ENCODE data around the gene WDCP.
"Not testable (repeated sequence)": the region's sequence is repeated elsewhere in the genome, so short reads cannot be mapped to it uniquely, and the experiment has no call there.

The WDCP gene

GRCh38 chr2:24046930-24047702 lies at the start of gene WDCP:
Gene WDCP (minus strand): TSS chr2:24047391. CDS start chr2:24039494, 7,897 bp downstream.
- DNase-seq (ENCODE audit: low spot score), result peak; percentile 94

- not testable (repeated sequence) for DNase-seq (ENCODE audit: low spot score)
Measured at GRCh38 chr2:24095171-24095677, 48.0 kb upstream of the WDCP start.

GRCh38 chr2:24093270-24093669 lies 46.1 kb upstream of the WDCP start:
- DNase-seq (ENCODE audit: low spot score), result not testable (repeated sequence)

- no peak for DNase-seq (ENCODE audit: low spot score)
Measured at GRCh38 chr2:24088821-24089359, 41.7 kb upstream of the WDCP start.

GRCh38 chr2:24087032-24087431 lies 39.8 kb upstream of the WDCP start:
- DNase-seq (ENCODE audit: low spot score), result no peak

GRCh38 chr2:24086241-24086640 lies 39.0 kb upstream of the WDCP start:
- DNase-seq (ENCODE audit: low spot score), result no peak

GRCh38 chr2:24085200-24085489 lies 38.0 kb upstream of the WDCP start:
- no peak for DNase-seq (ENCODE audit: low spot score)

GRCh38 chr2:24084386-24085199 lies 37.4 kb upstream of the WDCP start, which contains the start of gene TP53I3:
Gene TP53I3 (minus strand): TSS chr2:24084834. CDS start chr2:24084326, 508 bp downstream.
- peak; percentile 73 for DNase-seq (ENCODE audit: low spot score)

GRCh38 chr2:24083567-24084385 lies 36.6 kb upstream of the WDCP start:
- peak; percentile 36 for DNase-seq (ENCODE audit: low spot score)

GRCh38 chr2:24082787-24083566 lies 35.8 kb upstream of the WDCP start:
- DNase-seq (ENCODE audit: low spot score), result no peak

- no peak for DNase-seq (ENCODE audit: low spot score)
Measured at GRCh38 chr2:24080701-24081100, 33.5 kb upstream of the WDCP start.

GRCh38 chr2:24077879-24078278 lies 30.7 kb upstream of the WDCP start:
- DNase-seq (ENCODE audit: low spot score), result no peak

- DNase-seq (ENCODE audit: low spot score), result no peak
Measured at GRCh38 chr2:24077535-24077877, 30.3 kb upstream of the WDCP start.

GRCh38 chr2:24076849-24077534 lies 29.8 kb upstream of the WDCP start:
- DNase-seq (ENCODE audit: low spot score), result no peak

- peak; percentile 100 for DNase-seq (ENCODE audit: low spot score)
Measured at GRCh38 chr2:24075915-24076848, 29.0 kb upstream of the WDCP start, which contains the start of gene SF3B6. Gene SF3B6 (minus strand): TSS chr2:24076326. CDS start chr2:24076229, 97 bp downstream.

- DNase-seq (ENCODE audit: low spot score), result no peak
Measured at GRCh38 chr2:24075259-24075658, 28.1 kb upstream of the WDCP start.

- DNase-seq (ENCODE audit: low spot score), result no peak
Measured at GRCh38 chr2:24073816-24074215, 26.6 kb upstream of the WDCP start.

- DNase-seq (ENCODE audit: low spot score), result no peak
Measured at GRCh38 chr2:24072259-24072658, 25.1 kb upstream of the WDCP start.

GRCh38 chr2:24065341-24065740 lies 18.1 kb upstream of the WDCP start:
- DNase-seq (ENCODE audit: low spot score), result no peak
